K562 (cell line): ENCODE data around the gene DPM2. TPM values are rescaled to one million over a fixed set of nuclear protein-coding genes. Genes with fewer than 3 reads are reported as not detected.

ENCODE experiments used
- CBFB ChIP-seq: sonication (generic); formaldehyde crosslinking; IDR thresholded peaks from 2 replicates; pipeline ENCODE4 v1.4.0; 2020; ENCODE audit warnings: mild to moderate bottlenecking, missing genetic modification reagents
- CBX1 ChIP-seq: sonication (generic); IDR thresholded peaks from 2 replicates; pipeline ENCODE4 v1.6.1; 2016; ENCODE audit warnings: antibody characterized with exemption, low read depth, mild to moderate bottlenecking
- CHD1 ChIP-seq: fragments of 200-600 bp; sonication (generic); IDR thresholded peaks from one replicate; pipeline ENCODE4 v1.6.1; 2012; ENCODE audit warnings: mild to moderate bottlenecking, moderate library complexity, low read length, inconsistent platforms
- COPS2 ChIP-seq: fragments of 450-650 bp; conservative IDR thresholded peaks from 2 replicates; pipeline ENCODE4 v1.6.1; 2016; ENCODE audit warnings: mild to moderate bottlenecking, moderate library complexity
- FOXK1 ChIP-seq: sonication (generic); formaldehyde crosslinking; IDR thresholded peaks from 2 replicates; pipeline ENCODE4 v1.8.0; 2022; ENCODE audit warnings: missing genetic modification reagents, mild to moderate bottlenecking, borderline replicate concordance
- ILK ChIP-seq: fragments of 450-650 bp; IDR thresholded peaks from 2 replicates; pipeline ENCODE4 v1.6.1; 2016; ENCODE audit warnings: missing genetic modification characterization, low read depth, mild to moderate bottlenecking, missing compliant biosample characterization, moderate library complexity, borderline replicate concordance
- MGA ChIP-seq: fragments of 450-650 bp; IDR thresholded peaks from 2 replicates; pipeline ENCODE4 v1.6.1; 2016; ENCODE audit warnings: mild to moderate bottlenecking, moderate library complexity
- NELFE ChIP-seq: IDR thresholded peaks from 2 replicates; pipeline ENCODE4 v1.6.1; 2011; ENCODE audit warnings: mild to moderate bottlenecking; ENCODE audit not compliant: insufficient read depth, insufficient read length
- NFE2 ChIP-seq: IDR thresholded peaks from 2 replicates; pipeline ENCODE4 v1.6.1; 2014; ENCODE audit warnings: antibody characterized with exemption, low read depth
- PYGO2 ChIP-seq: fragments of 450-650 bp; IDR thresholded peaks from 2 replicates; pipeline ENCODE4 v1.6.1; 2016; ENCODE audit warnings: mild to moderate bottlenecking, missing genetic modification characterization, moderate library complexity, missing compliant biosample characterization
- SRSF7 ChIP-seq: fragments of 200-400 bp; formaldehyde crosslinking; optimal IDR thresholded peaks from 2 replicates; pipeline ENCODE3; 2017; ENCODE audit warnings: mild to moderate bottlenecking, low read depth, low read length
- STAG1 ChIP-seq: sonication (generic); formaldehyde crosslinking; IDR thresholded peaks from 2 replicates; pipeline ENCODE4 v1.5.0; 2020; ENCODE audit warnings: missing genetic modification reagents, borderline replicate concordance
- ZC3H11A ChIP-seq: IDR thresholded peaks from 2 replicates; pipeline ENCODE4 v1.6.1; 2012; ENCODE audit warnings: low read depth, low read length, improper control_type of control experiment
- ZNF124 ChIP-seq: sonication (generic); formaldehyde crosslinking; IDR thresholded peaks from 2 replicates; pipeline ENCODE4 v1.8.1; 2022; ENCODE audit warnings: missing genetic modification reagents
- ZNF75A ChIP-seq: fragments of 450-650 bp; formaldehyde crosslinking; IDR thresholded peaks from 2 replicates; pipeline ENCODE4 v1.4.0; 2020; ENCODE audit warnings: mild to moderate bottlenecking
- ZNF77 ChIP-seq: fragments of 250-450 bp; sonication (Bioruptor Pico); IDR thresholded peaks from 2 replicates; pipeline ENCODE4 v1.5.0; 2020
- polyA plus RNA-seq, 8 experiments: library from polyadenylated mRNA; depleted of rRNA in 4 of 8; stranded (reverse) in 5 of 8; unstranded in 3 of 8; fragments of >200 nt; fragmentation: Nextera tagmentation in 2 of 8; fragmentation: Illumina TruSeq in 1 of 8; extraction: Ambion mirVana in 2 of 8; extraction: Trizol in 1 of 8; gene quantifications; 2 replicates each; pipeline versions ENCODE4 v1.2.1 to v1.2.3, GENCODE V29; 2011 to 2014; ENCODE audit warnings: inconsistent platforms in 1 of 8, missing spikeins in 1 of 8
- total RNA-seq, 7 experiments: library from RNA; depleted of rRNA in 6 of 7; stranded (reverse); fragments of >200 nt in 6 of 7; fragmentation: Illumina TruSeq in 2 of 7; extraction: Trizol in 2 of 7; gene quantifications; 2 replicates each; pipeline versions ENCODE4 v1.2.1 to v1.2.3, GENCODE V29; 2011 to 2021; ENCODE audit warnings: low replicate concordance in 1 of 7
- TF ChIP-seq, protein P1 (sequence below): fragments of 200-800 bp; sonication (Bioruptor generic); IDR thresholded peaks from 2 replicates; pipeline ENCODE4 v1.6.1; 2017; ENCODE audit warnings: missing genetic modification characterization, missing compliant biosample characterization

The DPM2 gene
- total and polyA plus RNA-seq, 9 of the 15 experiments (the other 6 are each of a cell fraction or from before 2014, with no cell fraction given) = 43.5 to 126 (median 71.1) TPM

DNA sequence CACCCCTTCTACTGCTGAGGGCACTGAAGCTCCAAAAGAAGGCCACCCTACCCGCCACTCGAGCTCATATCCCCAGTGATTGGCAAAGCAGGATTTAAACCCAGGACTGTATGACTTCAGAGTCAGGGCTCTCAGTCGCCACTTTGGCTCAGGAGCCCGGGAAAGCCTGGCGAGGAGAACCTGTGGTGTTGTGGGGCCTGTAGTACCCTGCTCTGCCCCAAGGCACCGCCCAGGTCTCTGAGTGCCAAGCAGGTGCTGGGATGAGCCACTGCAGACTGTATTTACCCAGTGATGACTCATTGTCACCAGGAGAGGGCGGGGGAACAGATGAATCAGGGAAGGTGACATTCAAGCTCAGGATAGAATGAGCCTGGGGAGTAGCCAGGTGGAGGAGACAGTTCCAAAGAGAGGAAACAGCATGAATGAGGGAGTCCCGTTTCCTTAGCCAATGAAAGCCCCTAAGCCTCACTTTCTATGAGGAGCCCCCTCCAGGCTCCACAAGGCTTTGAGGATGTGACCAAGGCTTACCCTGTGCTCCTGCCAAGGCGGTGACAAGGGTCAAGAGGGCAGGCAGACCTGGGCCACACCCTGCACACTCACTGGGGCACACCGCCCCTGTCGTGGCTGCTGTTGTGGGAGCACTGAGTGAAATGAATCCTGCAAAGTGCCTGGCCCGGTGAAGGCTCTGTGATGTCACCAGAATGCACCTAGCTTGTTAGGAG is 17.8 kb upstream of the DPM2 start (continued):
- TF ChIP-seq MGA = no peak
- no peak for TF ChIP-seq NELFE
- TF ChIP-seq SRSF7 = no peak
- no peak for TF ChIP-seq ZC3H11A
- TF ChIP-seq ZNF75A (CRISPR knock-in tag) = no peak
- no peak for TF ChIP-seq FOXK1 (CRISPR knock-in tag)
- TF ChIP-seq, protein P1, sequence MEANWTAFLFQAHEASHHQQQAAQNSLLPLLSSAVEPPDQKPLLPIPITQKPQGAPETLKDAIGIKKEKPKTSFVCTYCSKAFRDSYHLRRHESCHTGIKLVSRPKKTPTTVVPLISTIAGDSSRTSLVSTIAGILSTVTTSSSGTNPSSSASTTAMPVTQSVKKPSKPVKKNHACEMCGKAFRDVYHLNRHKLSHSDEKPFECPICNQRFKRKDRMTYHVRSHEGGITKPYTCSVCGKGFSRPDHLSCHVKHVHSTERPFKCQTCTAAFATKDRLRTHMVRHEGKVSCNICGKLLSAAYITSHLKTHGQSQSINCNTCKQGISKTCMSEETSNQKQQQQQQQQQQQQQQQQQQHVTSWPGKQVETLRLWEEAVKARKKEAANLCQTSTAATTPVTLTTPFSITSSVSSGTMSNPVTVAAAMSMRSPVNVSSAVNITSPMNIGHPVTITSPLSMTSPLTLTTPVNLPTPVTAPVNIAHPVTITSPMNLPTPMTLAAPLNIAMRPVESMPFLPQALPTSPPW (CRISPR knock-in tag) = peak; percentile 52; the same call in 1 of the 2 replicates
- TF ChIP-seq COPS2 = no peak
- no peak for TF ChIP-seq PYGO2 (tag)
- TF ChIP-seq ZNF77 (CRISPR knock-in tag) = no peak
- TF ChIP-seq ILK (tag) = no peak
- TF ChIP-seq ZNF124 (CRISPR knock-in tag) = no peak
- peak; percentile 67; the same call in 1 of the 2 replicates for TF ChIP-seq NFE2
- no peak for TF ChIP-seq CBX1
- no peak for TF ChIP-seq CBFB (CRISPR knock-in tag)
- no peak for TF ChIP-seq CHD1
- no peak for TF ChIP-seq STAG1 (CRISPR knock-in tag)
